Neural progenitor cell (in vitro differentiated cells): Measurements from ENCODE around the gene CREB5. TPM values are rescaled to one million over a fixed set of nuclear protein-coding genes. Genes with fewer than 3 reads are reported as not detected.

Experiments used
- DNase-seq: peaks from one replicate; pipeline ENCODE4 v3.0.0-alpha.2; 2016; ENCODE audit warnings: low spot score
- H2AFZ ChIP-seq: fragments of 200-600 bp; sonication (generic); replicated peaks from 2 replicates; pipeline ENCODE4 v1.6.1; 2016; ENCODE audit warnings: antibody characterized with exemption
- H3F3A ChIP-seq: fragments of 200-600 bp; sonication (generic); 2 replicates; pipeline ENCODE4 v1.6.1; 2016; ENCODE audit warnings: antibody characterized with exemption, low read depth
- H3K27ac ChIP-seq: fragments of 200-600 bp; sonication (generic); 2 replicates; pipeline ENCODE4 v1.5.1; 2016; ENCODE audit warnings: mild to moderate bottlenecking
- H3K27me3 ChIP-seq: fragments of 200-600 bp; sonication (generic); 2 replicates; pipeline ENCODE4 v1.6.1; 2016; ENCODE audit warnings: mild to moderate bottlenecking, moderate library complexity
- H3K36me3 ChIP-seq: fragments of 200-600 bp; sonication (generic); 2 replicates; pipeline ENCODE4 v1.5.1; 2016
- H3K4me1 ChIP-seq: fragments of 200-600 bp; sonication (generic); 2 replicates; pipeline ENCODE4 v1.6.1; 2016; ENCODE audit warnings: mixed run types
- H3K4me2 ChIP-seq: fragments of 200-600 bp; sonication (generic); 2 replicates; pipeline ENCODE4 v1.6.1; 2016
- H3K4me3 ChIP-seq: fragments of 200-600 bp; sonication (generic); 2 replicates; pipeline ENCODE4 v1.5.1; 2016
- H3K79me2 ChIP-seq: fragments of 200-600 bp; sonication (generic); 2 replicates; pipeline ENCODE4 v1.6.1; 2016; ENCODE audit warnings: low read depth
- H3K9ac ChIP-seq: fragments of 200-600 bp; sonication (generic); 2 replicates; pipeline ENCODE4 v1.6.1; 2016
- H3K9me3 ChIP-seq: fragments of 200-600 bp; sonication (generic); 2 replicates; pipeline ENCODE4 v1.5.1; 2016; ENCODE audit warnings: low read depth
- H4K20me1 ChIP-seq: fragments of 200-600 bp; sonication (generic); 2 replicates; pipeline ENCODE4 v1.6.1; 2016; ENCODE audit warnings: low read depth
- H3K27ac Mint-ChIP-seq: 3 replicates; pipeline ENCODE4 v1.8.0; 2021; ENCODE audit warnings: mixed read lengths
- H3K27me3 Mint-ChIP-seq: 2 replicates; pipeline ENCODE4 v1.8.0; 2022; ENCODE audit warnings: low read depth, mild to moderate bottlenecking, inconsistent platforms, moderate library complexity, mixed read lengths; ENCODE audit not compliant: insufficient read depth
- H3K36me3 Mint-ChIP-seq: 3 replicates; pipeline ENCODE4 v1.8.0; 2021; ENCODE audit warnings: mixed read lengths
- H3K4me1 Mint-ChIP-seq: 3 replicates; pipeline ENCODE4 v1.8.0; 2021; ENCODE audit warnings: mixed read lengths
- H3K4me3 Mint-ChIP-seq: 3 replicates; pipeline ENCODE4 v1.8.0; 2021; ENCODE audit warnings: mild to moderate bottlenecking, moderate library complexity, mixed read lengths
- H3K9me3 Mint-ChIP-seq: 3 replicates; pipeline ENCODE4 v1.8.0; 2020; ENCODE audit warnings: mixed read lengths
- EZH2 ChIP-seq: fragments of 200-600 bp; sonication (generic); IDR thresholded peaks from 2 replicates; pipeline ENCODE4 v1.6.1; 2017; ENCODE audit warnings: antibody characterized with exemption, mild to moderate bottlenecking, moderate library complexity
- EZH2phosphoT487 ChIP-seq: fragments of 200-600 bp; sonication (generic); IDR thresholded peaks from 2 replicates; pipeline ENCODE4 v1.6.1; 2017; ENCODE audit warnings: antibody characterized with exemption
- total RNA-seq: library from RNA; depleted of rRNA; stranded (reverse); fragments of >200 nt; gene quantifications from 2 replicates; pipeline ENCODE4 v1.2.3, GENCODE V29; 2015; ENCODE audit warnings: low replicate concordance
- TF ChIP-seq, protein P1 (sequence below): fragments of 200-600 bp; sonication (generic); IDR thresholded peaks from 2 replicates; pipeline ENCODE4 v1.5.1; 2017; ENCODE audit warnings: antibody characterized with exemption, mild to moderate bottlenecking

The CREB5 gene
- total RNA-seq, 1 donor from 2014 or later, result 1.2 TPM

DNA sequence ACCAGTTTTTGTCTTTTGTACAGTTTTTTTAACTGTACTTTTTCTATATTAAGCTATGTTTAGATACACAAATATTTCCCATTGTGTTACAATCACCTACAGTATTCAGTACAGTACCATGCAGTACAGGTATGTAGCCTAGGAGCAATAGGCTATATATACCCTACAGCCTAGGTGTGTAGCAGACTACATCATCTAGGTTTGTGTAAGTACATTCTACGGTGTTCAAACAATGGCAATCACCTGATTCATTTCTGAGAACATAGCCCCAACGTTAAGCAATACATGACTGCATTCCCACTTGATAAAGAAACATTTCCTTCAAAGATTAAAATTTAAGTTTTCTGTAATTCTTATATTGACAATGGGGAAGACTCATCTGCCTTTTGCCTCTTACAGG, 456.4 kb downstream of the CREB5 start:
- Histone ChIP-seq H3F3A (no peaks in the 10 kb centered on the region), H3K9me3 (no peaks in the 10 kb centered on the region), H3K79me2 (no peaks in the 10 kb centered on the region), H4K20me1 (no peaks in the 10 kb centered on the region), H3K36me3 (no peaks in the 10 kb centered on the region), H3K9ac (no peak overlapping the region), H3K4me3 (no peak overlapping the region), H3K27ac (no peak overlapping the region), H3K4me1 (peaks cover 28% of the 10 kb centered on the region), H3K4me2 (no peak overlapping the region), H2AFZ (no peak overlapping the region), H3K27me3 (no peaks in the 10 kb centered on the region)
- Mint-ChIP-seq H3K4me1 (peaks cover 19% of the 10 kb centered on the region), H3K9me3 (no peaks in the 10 kb centered on the region), H3K27ac (no peak overlapping the region), H3K27me3 (no peaks in the 10 kb centered on the region), H3K4me3 (no peak overlapping the region), H3K36me3 (no peaks in the 10 kb centered on the region)
- no peak for TF ChIP-seq EZH2
- TF ChIP-seq EZH2phosphoT487, result no peak
- TF ChIP-seq, protein P1, sequence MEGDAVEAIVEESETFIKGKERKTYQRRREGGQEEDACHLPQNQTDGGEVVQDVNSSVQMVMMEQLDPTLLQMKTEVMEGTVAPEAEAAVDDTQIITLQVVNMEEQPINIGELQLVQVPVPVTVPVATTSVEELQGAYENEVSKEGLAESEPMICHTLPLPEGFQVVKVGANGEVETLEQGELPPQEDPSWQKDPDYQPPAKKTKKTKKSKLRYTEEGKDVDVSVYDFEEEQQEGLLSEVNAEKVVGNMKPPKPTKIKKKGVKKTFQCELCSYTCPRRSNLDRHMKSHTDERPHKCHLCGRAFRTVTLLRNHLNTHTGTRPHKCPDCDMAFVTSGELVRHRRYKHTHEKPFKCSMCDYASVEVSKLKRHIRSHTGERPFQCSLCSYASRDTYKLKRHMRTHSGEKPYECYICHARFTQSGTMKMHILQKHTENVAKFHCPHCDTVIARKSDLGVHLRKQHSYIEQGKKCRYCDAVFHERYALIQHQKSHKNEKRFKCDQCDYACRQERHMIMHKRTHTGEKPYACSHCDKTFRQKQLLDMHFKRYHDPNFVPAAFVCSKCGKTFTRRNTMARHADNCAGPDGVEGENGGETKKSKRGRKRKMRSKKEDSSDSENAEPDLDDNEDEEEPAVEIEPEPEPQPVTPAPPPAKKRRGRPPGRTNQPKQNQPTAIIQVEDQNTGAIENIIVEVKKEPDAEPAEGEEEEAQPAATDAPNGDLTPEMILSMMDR, result no peak
- no peak for DNase-seq

GRCh38 chr7:28871077-28871476, 458.8 kb downstream of the CREB5 start:
- Histone ChIP-seq H3K79me2 (no peaks in the 10 kb centered on the region), H3K36me3 (no peaks in the 10 kb centered on the region), H3K27me3 (no peaks in the 10 kb centered on the region), H3K4me1 (peaks cover 33% of the 10 kb centered on the region), H3F3A (no peaks in the 10 kb centered on the region), H3K9ac (no peak overlapping the region), H4K20me1 (no peaks in the 10 kb centered on the region), H2AFZ (no peak overlapping the region), H3K4me3 (no peak overlapping the region), H3K4me2 (no peak overlapping the region), H3K9me3 (no peaks in the 10 kb centered on the region), H3K27ac (no peak overlapping the region)
- no peaks in the 10 kb centered on the region for H3K27me3 Mint-ChIP-seq
- peaks cover 22% of the 10 kb centered on the region for H3K4me1 Mint-ChIP-seq
- no peaks in the 10 kb centered on the region for H3K9me3 Mint-ChIP-seq
- no peak for TF ChIP-seq EZH2
- no peak for TF ChIP-seq EZH2phosphoT487
- TF ChIP-seq, protein P1, result no peak
- no peak overlapping the region for H3K4me3 Mint-ChIP-seq
- DNase-seq, result peak; percentile 29
- no peak overlapping the region for H3K27ac Mint-ChIP-seq
- H3K36me3 Mint-ChIP-seq, result no peaks in the 10 kb centered on the region

GRCh38 chr7:28871631-28872030, 459.3 kb downstream of the CREB5 start:
- Mint-ChIP-seq H3K4me1 (peaks cover 22% of the 10 kb centered on the region), H3K36me3 (no peaks in the 10 kb centered on the region), H3K9me3 (no peaks in the 10 kb centered on the region), H3K4me3 (no peak overlapping the region), H3K27me3 (no peaks in the 10 kb centered on the region), H3K27ac (no peak overlapping the region)
- Histone ChIP-seq H3K4me2 (no peak overlapping the region), H2AFZ (no peak overlapping the region), H3K79me2 (no peaks in the 10 kb centered on the region), H3K4me3 (no peak overlapping the region), H3K4me1 (peaks cover 33% of the 10 kb centered on the region), H4K20me1 (no peaks in the 10 kb centered on the region), H3K27ac (no peak overlapping the region), H3K9me3 (no peaks in the 10 kb centered on the region), H3F3A (no peaks in the 10 kb centered on the region), H3K27me3 (no peaks in the 10 kb centered on the region), H3K9ac (no peak overlapping the region), H3K36me3 (no peaks in the 10 kb centered on the region)
- TF ChIP-seq EZH2phosphoT487 (no peak), EZH2 (no peak)
- TF ChIP-seq, protein P1, result no peak
- DNase-seq, result no peak
